Prostate gland (tissue), 2 donors: ENCODE data around the gene USP15. TPM values are rescaled to one million over a fixed set of nuclear protein-coding genes. Genes with fewer than 3 reads are reported as not detected.

ENCODE experiments used
- DNase-seq: peaks from one replicate; pipeline ENCODE4 v3.0.0-alpha.2; 2019; ENCODE audit warnings: low spot score
- H3K27ac ChIP-seq, 2 donors: fragments of 200-600 bp; sonication (generic); 2 replicates each; pipeline ENCODE4 v1.5.1; 2017 to 2019
- H3K27me3 ChIP-seq: fragments of 200-600 bp; sonication (generic); replicated peaks from 2 replicates; pipeline ENCODE4 v1.5.1; 2019; ENCODE audit not compliant: insufficient read depth
- H3K36me3 ChIP-seq, 2 donors: fragments of 200-600 bp; sonication (generic); 1 replicate in 1 of 2; 2 replicates in 1 of 2; pipeline versions ENCODE4 v1.5.1 to v1.8.1; 2017 to 2019
- H3K4me1 ChIP-seq: fragments of 200-600 bp; sonication (generic); replicated peaks from 2 replicates; pipeline ENCODE4 v1.5.1; 2019
- H3K4me3 ChIP-seq, 2 donors: fragments of 200-600 bp; sonication (generic); 2 replicates each; pipeline ENCODE4 v1.5.1; 2017 to 2019
- H3K9me3 ChIP-seq: fragments of 200-600 bp; sonication (generic); 2 replicates; pipeline ENCODE4 v1.5.1; 2017
- CTCF ChIP-seq, 4 experiments: fragments of 200-600 bp in 2 of 4; fragments of 450-650 bp in 2 of 4; sonication (generic) in 2 of 4; IDR thresholded peaks; 1 replicate in 3 of 4; 2 replicates in 1 of 4; pipeline ENCODE4 v1.5.1; 2016 to 2019; ENCODE audit warnings: antibody characterized with exemption in 4 of 4, mild to moderate bottlenecking in 2 of 4, moderate library complexity in 2 of 4
- POLR2A ChIP-seq: fragments of 450-650 bp; IDR thresholded peaks from one replicate; pipeline ENCODE4 v1.6.1; 2016; ENCODE audit warnings: antibody characterized with exemption, mild to moderate bottlenecking
- POLR2AphosphoS5 ChIP-seq: sonication (generic); formaldehyde crosslinking; IDR thresholded peaks from one replicate; pipeline ENCODE4 v1.6.1; 2017; ENCODE audit warnings: antibody characterized with exemption
- WGBS: methylation state at CpG from one replicate; pipeline ENCODE4 v1.1.5; 2018; 5-methylcytosine and 5-hydroxymethylcytosine counted together
- intact Hi-C: fragments of 100-400 bp; cut with DNase I; formaldehyde crosslinking; loops from one replicate; pipeline ENCODE4 v1.14.2; 2022
- total RNA-seq, 2 donors: library from RNA; depleted of rRNA; stranded (reverse); fragments of >200 nt; gene quantifications; one replicate each; pipeline ENCODE4 v1.1.0, GENCODE V29; 2016

USP15 gene
- 10 to 100 TPM; 33.6 to 59.4 TPM for total RNA-seq

DNA sequence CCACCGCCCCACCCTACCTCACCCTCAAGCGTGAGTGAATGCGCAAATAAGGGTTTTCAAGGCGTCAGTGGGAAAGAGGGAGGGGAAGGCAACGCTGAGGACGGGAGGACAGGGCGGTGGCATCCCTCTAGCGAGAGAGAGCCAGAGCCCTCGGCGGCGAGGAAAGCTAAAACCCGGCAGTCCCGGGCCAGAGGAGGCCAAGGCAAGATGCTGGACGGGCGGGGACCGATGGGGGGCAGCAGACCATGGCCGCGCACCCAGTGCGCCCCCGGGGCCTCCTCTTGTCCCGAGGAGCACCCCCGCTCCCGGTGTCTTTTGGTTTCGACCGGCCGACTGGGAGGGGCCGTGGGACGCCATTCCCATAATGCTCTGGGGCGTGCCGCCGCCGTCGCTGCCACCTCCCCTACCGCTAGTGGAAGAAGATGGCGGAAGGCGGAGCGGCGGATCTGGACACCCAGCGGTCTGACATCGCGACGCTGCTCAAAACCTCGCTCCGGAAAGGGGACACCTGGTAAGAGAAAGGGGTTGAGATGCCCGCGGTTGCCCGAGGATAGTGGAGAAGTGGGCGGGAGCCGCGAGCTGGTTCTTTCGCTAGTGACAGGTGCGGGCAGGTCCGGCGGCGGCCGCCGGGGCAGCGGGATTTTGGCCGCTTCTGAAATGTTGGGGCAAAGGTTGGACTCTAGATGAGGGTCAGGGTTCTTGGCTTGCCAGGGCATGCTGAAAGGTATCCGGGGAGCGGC lies at the start of gene USP15:
Gene USP15 (plus strand): TSS at position 412 of the 740 bp plus-strand sequence. CDS start 11 bp downstream, at position 423.
- intact Hi-C loops = no loop called here
- Histone ChIP-seq H3K4me1 (no peaks in the 10 kb centered on the region), H3K27me3 (no peaks in the 10 kb centered on the region), H3K27ac (peak within 1 kb of the TSS; percentile 93 to 95), H3K9me3 (no peaks in the 10 kb centered on the region), H3K36me3 (no peaks in the 10 kb centered on the region), H3K4me3 (peak within 1 kb of the TSS; percentile 78 to 95)
- under 1% methylated on average over 60 of the region's 61 CpGs for WGBS
- TF ChIP-seq POLR2A = peak; percentile 62
- TF ChIP-seq CTCF (IDR thresholded peaks at IDR 0.05) = peak in 3 of 4 experiments; percentile 49 to 73 (median 69)
- peak; percentile 96 for TF ChIP-seq POLR2AphosphoS5
- peak; percentile 92 for DNase-seq

GRCh38 chr12:62210422-62210821 lies 49.8 kb upstream of the USP15 start:
- intact Hi-C loops = no loop called here
- Histone ChIP-seq H3K27me3 (no peaks in the 10 kb centered on the region), H3K36me3 (no peaks in the 10 kb centered on the region), H3K4me1 (no peaks in the 10 kb centered on the region), H3K9me3 (no peaks in the 10 kb centered on the region), H3K27ac (no peak overlapping the region), H3K4me3 (no peak overlapping the region)
- TF ChIP-seq CTCF (IDR thresholded peaks at IDR 0.05) = peak in 3 of 4 experiments; percentile 34 to 61 (median 48)
- TF ChIP-seq POLR2AphosphoS5 = no peak
- DNase-seq = no peak
- WGBS = 29% methylated on average over 7 of the region's 7 CpGs

GRCh38 chr12:62211510-62211909 lies 48.7 kb upstream of the USP15 start:
- no peak overlapping the region for H3K27ac ChIP-seq
- no peaks in the 10 kb centered on the region for H3K27me3 ChIP-seq
- intact Hi-C loops = no loop called here
- WGBS = 90% methylated on average over 4 of the region's 4 CpGs
- no peaks in the 10 kb centered on the region for H3K36me3 ChIP-seq
- TF ChIP-seq POLR2A = no peak
- TF ChIP-seq CTCF (IDR thresholded peaks at IDR 0.05) = no peak
- no peak overlapping the region for H3K4me3 ChIP-seq
- H3K4me1 ChIP-seq = no peaks in the 10 kb centered on the region
- H3K9me3 ChIP-seq = no peaks in the 10 kb centered on the region
- DNase-seq = no peak

GRCh38 chr12:62214846-62215245 lies 45.4 kb upstream of the USP15 start:
- no peaks in the 10 kb centered on the region for H3K4me1 ChIP-seq
- H3K36me3 ChIP-seq = no peaks in the 10 kb centered on the region
- no peak for DNase-seq
- H3K9me3 ChIP-seq = no peaks in the 10 kb centered on the region
- H3K4me3 ChIP-seq = no peak overlapping the region
- intact Hi-C loops = no loop called here
- no peak for TF ChIP-seq POLR2AphosphoS5
- no peak for TF ChIP-seq CTCF (IDR thresholded peaks at IDR 0.05)
- TF ChIP-seq POLR2A = no peak
- no peaks in the 10 kb centered on the region for H3K27me3 ChIP-seq
- H3K27ac ChIP-seq = no peak overlapping the region

DNA sequence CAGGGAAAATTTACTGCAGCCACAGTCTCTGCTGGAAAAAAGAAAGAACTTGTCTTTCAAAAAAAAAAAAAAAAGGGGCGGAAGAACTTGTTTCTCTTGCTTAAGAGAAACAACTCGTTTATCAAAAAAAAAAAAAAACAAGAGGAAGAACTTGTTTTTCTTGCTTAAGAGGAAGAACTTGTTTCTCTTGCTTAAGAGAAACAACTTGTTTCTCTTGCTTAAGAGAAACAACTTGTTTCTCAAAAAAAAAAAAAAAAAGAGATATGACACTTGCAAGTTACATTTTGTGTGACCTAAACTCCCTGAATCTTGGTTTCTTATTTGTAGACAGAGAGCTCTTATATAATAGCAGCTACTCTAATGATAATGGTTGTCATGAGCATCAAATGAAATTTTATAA lies 44.7 kb upstream of the USP15 start:
- no peaks in the 10 kb centered on the region for H3K27me3 ChIP-seq
- 9% methylated on average over 2 of the region's 2 CpGs for WGBS
- H3K4me1 ChIP-seq = no peaks in the 10 kb centered on the region
- TF ChIP-seq CTCF (IDR thresholded peaks at IDR 0.05) (no peak), POLR2A (no peak), POLR2AphosphoS5 (no peak)
- intact Hi-C loops = no loop called here
- no peak overlapping the region for H3K4me3 ChIP-seq
- H3K36me3 ChIP-seq = no peaks in the 10 kb centered on the region
- H3K27ac ChIP-seq = no peak overlapping the region
- DNase-seq = no peak
- H3K9me3 ChIP-seq = no peaks in the 10 kb centered on the region
